Measurements from ENCODE around the gene FRMD8. TPM values are rescaled to one million over a fixed set of nuclear protein-coding genes. Genes with fewer than 3 reads are reported as not detected.

Gene FRMD8
- total and polyA plus RNA-seq, 2 experiments from 2014 or later = 7.0 to 35.4 TPM

DNA sequence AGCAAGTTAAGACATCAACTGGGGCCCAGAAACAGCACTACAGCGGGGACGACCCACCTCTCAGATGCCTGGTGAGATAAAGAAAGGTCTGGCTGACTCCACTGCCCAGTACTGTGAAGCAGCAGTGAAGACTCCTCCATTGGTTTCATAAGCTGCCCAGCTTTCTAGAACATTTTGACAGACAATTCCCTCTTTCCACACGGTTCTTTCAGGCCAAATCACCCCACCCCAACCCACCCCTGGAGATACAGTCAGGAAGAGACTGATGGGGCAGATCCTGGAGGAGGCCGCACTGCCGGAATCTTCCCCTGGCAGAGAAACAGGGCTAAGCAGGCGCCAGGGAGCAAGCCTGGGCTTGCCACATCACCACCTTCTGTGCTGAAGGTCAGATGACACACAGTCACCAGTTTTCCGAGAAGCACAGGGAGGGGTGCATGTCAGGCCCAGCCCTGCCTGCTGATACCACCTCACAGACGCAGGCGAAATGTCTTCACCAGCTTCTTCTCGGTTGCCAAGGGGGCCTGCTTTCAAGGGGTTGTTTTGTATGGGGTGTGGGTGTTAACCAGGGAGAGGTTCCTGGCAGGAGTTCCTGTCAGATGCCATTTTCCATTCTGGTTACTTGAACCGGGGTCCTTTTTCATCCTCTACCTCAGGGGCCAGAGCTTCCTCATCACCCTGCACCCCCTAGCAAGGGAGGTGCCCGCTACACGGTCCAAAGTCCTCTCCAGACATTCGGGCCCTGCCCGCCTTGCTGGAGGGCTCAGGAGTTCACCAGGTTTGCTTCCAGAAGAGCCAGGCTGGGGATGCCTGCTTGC, 34.7 kb downstream of the FRMD8 start (continued):
- TF ChIP-seq, protein P1, sequence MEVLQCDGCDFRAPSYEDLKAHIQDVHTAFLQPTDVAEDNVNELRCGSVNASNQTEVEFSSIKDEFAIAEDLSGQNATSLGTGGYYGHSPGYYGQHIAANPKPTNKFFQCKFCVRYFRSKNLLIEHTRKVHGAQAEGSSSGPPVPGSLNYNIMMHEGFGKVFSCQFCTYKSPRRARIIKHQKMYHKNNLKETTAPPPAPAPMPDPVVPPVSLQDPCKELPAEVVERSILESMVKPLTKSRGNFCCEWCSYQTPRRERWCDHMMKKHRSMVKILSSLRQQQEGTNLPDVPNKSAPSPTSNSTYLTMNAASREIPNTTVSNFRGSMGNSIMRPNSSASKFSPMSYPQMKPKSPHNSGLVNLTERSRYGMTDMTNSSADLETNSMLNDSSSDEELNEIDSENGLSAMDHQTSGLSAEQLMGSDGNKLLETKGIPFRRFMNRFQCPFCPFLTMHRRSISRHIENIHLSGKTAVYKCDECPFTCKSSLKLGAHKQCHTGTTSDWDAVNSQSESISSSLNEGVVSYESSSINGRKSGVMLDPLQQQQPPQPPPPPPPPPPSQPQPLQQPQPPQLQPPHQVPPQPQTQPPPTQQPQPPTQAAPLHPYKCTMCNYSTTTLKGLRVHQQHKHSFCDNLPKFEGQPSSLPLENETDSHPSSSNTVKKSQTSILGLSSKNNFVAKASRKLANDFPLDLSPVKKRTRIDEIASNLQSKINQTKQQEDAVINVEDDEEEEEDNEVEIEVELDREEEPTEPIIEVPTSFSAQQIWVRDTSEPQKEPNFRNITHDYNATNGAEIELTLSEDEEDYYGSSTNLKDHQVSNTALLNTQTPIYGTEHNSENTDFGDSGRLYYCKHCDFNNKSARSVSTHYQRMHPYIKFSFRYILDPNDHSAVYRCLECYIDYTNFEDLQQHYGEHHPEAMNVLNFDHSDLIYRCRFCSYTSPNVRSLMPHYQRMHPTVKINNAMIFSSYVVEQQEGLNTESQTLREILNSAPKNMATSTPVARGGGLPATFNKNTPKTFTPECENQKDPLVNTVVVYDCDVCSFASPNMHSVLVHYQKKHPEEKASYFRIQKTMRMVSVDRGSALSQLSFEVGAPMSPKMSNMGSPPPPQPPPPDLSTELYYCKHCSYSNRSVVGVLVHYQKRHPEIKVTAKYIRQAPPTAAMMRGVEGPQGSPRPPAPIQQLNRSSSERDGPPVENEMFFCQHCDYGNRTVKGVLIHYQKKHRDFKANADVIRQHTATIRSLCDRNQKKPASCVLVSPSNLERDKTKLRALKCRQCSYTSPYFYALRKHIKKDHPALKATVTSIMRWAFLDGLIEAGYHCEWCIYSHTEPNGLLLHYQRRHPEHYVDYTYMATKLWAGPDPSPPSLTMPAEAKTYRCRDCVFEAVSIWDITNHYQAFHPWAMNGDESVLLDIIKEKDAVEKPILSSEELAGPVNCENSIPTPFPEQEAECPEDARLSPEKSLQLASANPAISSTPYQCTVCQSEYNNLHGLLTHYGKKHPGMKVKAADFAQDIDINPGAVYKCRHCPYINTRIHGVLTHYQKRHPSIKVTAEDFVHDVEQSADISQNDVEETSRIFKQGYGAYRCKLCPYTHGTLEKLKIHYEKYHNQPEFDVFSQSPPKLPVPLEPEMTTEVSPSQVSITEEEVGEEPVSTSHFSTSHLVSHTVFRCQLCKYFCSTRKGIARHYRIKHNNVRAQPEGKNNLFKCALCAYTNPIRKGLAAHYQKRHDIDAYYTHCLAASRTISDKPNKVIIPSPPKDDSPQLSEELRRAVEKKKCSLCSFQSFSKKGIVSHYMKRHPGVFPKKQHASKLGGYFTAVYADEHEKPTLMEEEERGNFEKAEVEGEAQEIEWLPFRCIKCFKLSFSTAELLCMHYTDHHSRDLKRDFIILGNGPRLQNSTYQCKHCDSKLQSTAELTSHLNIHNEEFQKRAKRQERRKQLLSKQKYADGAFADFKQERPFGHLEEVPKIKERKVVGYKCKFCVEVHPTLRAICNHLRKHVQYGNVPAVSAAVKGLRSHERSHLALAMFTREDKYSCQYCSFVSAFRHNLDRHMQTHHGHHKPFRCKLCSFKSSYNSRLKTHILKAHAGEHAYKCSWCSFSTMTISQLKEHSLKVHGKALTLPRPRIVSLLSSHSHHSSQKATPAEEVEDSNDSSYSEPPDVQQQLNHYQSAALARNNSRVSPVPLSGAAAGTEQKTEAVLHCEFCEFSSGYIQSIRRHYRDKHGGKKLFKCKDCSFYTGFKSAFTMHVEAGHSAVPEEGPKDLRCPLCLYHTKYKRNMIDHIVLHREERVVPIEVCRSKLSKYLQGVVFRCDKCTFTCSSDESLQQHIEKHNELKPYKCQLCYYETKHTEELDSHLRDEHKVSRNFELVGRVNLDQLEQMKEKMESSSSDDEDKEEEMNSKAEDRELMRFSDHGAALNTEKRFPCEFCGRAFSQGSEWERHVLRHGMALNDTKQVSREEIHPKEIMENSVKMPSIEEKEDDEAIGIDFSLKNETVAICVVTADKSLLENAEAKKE (CRISPR knock-in tag; IDR thresholded peaks at IDR 0.05) = no peak
- TF ChIP-seq POLR2AphosphoS5 (IDR thresholded peaks at IDR 0.05; ENCODE audit: low read depth) (peak; percentile 51), JUNB (IDR thresholded peaks at IDR 0.05; ENCODE audit: unreplicated experiment) (no peak), STAT1 (IDR thresholded peaks at IDR 0.05; ENCODE audit: unreplicated experiment) (no peak)
- TF ChIP-seq, protein P2, sequence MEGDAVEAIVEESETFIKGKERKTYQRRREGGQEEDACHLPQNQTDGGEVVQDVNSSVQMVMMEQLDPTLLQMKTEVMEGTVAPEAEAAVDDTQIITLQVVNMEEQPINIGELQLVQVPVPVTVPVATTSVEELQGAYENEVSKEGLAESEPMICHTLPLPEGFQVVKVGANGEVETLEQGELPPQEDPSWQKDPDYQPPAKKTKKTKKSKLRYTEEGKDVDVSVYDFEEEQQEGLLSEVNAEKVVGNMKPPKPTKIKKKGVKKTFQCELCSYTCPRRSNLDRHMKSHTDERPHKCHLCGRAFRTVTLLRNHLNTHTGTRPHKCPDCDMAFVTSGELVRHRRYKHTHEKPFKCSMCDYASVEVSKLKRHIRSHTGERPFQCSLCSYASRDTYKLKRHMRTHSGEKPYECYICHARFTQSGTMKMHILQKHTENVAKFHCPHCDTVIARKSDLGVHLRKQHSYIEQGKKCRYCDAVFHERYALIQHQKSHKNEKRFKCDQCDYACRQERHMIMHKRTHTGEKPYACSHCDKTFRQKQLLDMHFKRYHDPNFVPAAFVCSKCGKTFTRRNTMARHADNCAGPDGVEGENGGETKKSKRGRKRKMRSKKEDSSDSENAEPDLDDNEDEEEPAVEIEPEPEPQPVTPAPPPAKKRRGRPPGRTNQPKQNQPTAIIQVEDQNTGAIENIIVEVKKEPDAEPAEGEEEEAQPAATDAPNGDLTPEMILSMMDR (conservative IDR thresholded peaks at IDR 0.05; ENCODE audit: low read depth in 2 of 2) = no peak
